GM23338 (cell line): ENCODE results near the gene ERO1B. TPM values are rescaled to one million over a fixed set of nuclear protein-coding genes. Genes with fewer than 3 reads are reported as not detected.

ENCODE experiments used
- ATAC-seq: fragments of 200-7000 bp; cut with Tn5 transposase; 3 replicates; pipeline ENCODE4 v1.9.1; 2020
- DNase-seq: peaks from one replicate; pipeline ENCODE4 v3.0.0-alpha.2; 2015; ENCODE audit warnings: low spot score
- H2AFZ ChIP-seq: fragments of 200-600 bp; sonication (generic); 2 replicates; pipeline ENCODE4 v1.8.0; 2016; ENCODE audit warnings: antibody characterized with exemption, mild to moderate bottlenecking, moderate library complexity
- H3F3A ChIP-seq: fragments of 200-600 bp; sonication (generic); replicated peaks from 2 replicates; pipeline ENCODE4 v1.8.0; 2017; ENCODE audit warnings: antibody characterized with exemption, mixed run types, low read depth
- H3K27ac ChIP-seq: fragments of 200-600 bp; sonication (generic); 2 replicates; pipeline ENCODE4 v1.6.1; 2016; ENCODE audit warnings: low read depth
- H3K27me3 ChIP-seq: fragments of 200-600 bp; sonication (generic); 2 replicates; pipeline ENCODE4 v1.8.0; 2016; ENCODE audit warnings: mild to moderate bottlenecking, mixed run types, moderate library complexity; ENCODE audit not compliant: insufficient read depth
- H3K36me3 ChIP-seq: fragments of 200-600 bp; sonication (generic); 2 replicates; pipeline ENCODE4 v1.8.0; 2016; ENCODE audit warnings: mild to moderate bottlenecking; ENCODE audit not compliant: insufficient read depth
- H3K4me1 ChIP-seq: fragments of 200-600 bp; sonication (generic); 2 replicates; pipeline ENCODE4 v1.8.0; 2016; ENCODE audit warnings: mild to moderate bottlenecking, moderate library complexity; ENCODE audit not compliant: insufficient read depth
- H3K4me2 ChIP-seq: fragments of 200-600 bp; sonication (generic); 2 replicates; pipeline ENCODE4 v1.7.1; 2017; ENCODE audit warnings: mixed run types
- H3K4me3 ChIP-seq: fragments of 200-600 bp; sonication (generic); 2 replicates; pipeline ENCODE4 v1.6.1; 2016; ENCODE audit warnings: mixed run types
- H3K79me2 ChIP-seq: fragments of 200-600 bp; sonication (generic); replicated peaks from 2 replicates; pipeline ENCODE4 v1.8.0; 2017; ENCODE audit warnings: mild to moderate bottlenecking; ENCODE audit not compliant: insufficient read depth
- H3K9me2 ChIP-seq: fragments of 200-600 bp; sonication (generic); 2 replicates; pipeline ENCODE4 v1.8.0; 2017; ENCODE audit not compliant: insufficient read depth
- H4K20me1 ChIP-seq: fragments of 200-600 bp; sonication (generic); replicated peaks from 2 replicates; pipeline ENCODE4 v1.8.0; 2017; ENCODE audit warnings: mild to moderate bottlenecking; ENCODE audit not compliant: insufficient read depth
- H3K27ac Mint-ChIP-seq: 2 replicates; pipeline ENCODE4 v1.8.0; 2020; ENCODE audit warnings: inconsistent platforms, mild to moderate bottlenecking, moderate library complexity, mixed read lengths
- H3K27me3 Mint-ChIP-seq: 3 replicates; pipeline ENCODE4 v1.8.0; 2022; ENCODE audit warnings: low read depth, mild to moderate bottlenecking, moderate library complexity, mixed read lengths, inconsistent platforms; ENCODE audit not compliant: insufficient read depth, poor library complexity
- H3K36me3 Mint-ChIP-seq: 3 replicates; pipeline ENCODE4 v1.8.0; 2021; ENCODE audit warnings: low read depth, mild to moderate bottlenecking, inconsistent platforms, moderate library complexity, mixed read lengths
- H3K4me1 Mint-ChIP-seq: 3 replicates; pipeline ENCODE4 v1.8.0; 2020; ENCODE audit warnings: mild to moderate bottlenecking, inconsistent platforms, mixed read lengths
- H3K4me3 Mint-ChIP-seq: 3 replicates; pipeline ENCODE4 v1.8.0; 2021; ENCODE audit warnings: moderate library complexity, mild to moderate bottlenecking, inconsistent platforms, mixed read lengths
- H3K9me3 Mint-ChIP-seq: 3 replicates; pipeline ENCODE4 v1.8.0; 2020; ENCODE audit warnings: moderate library complexity, mild to moderate bottlenecking, inconsistent platforms, mixed read lengths
- CREB1 ChIP-seq: fragments of 250-450 bp; sonication (Bioruptor Pico); IDR thresholded peaks from 2 replicates; pipeline ENCODE4 v1.5.0; 2020; ENCODE audit warnings: low read depth, mild to moderate bottlenecking, moderate library complexity
- CTCF ChIP-seq, 2 experiments: fragments of 200-600 bp in 1 of 2; sonication (generic) in 1 of 2; conservative IDR thresholded peaks; 2 replicates each; pipeline versions ENCODE4 v1.5.1 to v1.6.1; 2016 to 2017; ENCODE audit warnings: antibody characterized with exemption in 2 of 2, low read depth in 2 of 2, mild to moderate bottlenecking in 2 of 2, moderate library complexity in 1 of 2
- ETS1 ChIP-seq: IDR thresholded peaks from 2 replicates; pipeline ENCODE4 v1.6.1; 2016; ENCODE audit warnings: antibody characterized with exemption
- EZH2 ChIP-seq: fragments of 200-600 bp; sonication (generic); IDR thresholded peaks from one replicate; pipeline ENCODE4 v1.8.0; 2017; ENCODE audit warnings: antibody characterized with exemption, mild to moderate bottlenecking, low read depth; ENCODE audit not compliant: unreplicated experiment
- JUNB ChIP-seq: IDR thresholded peaks from one replicate; pipeline ENCODE4 v1.6.1; 2016; ENCODE audit warnings: antibody characterized with exemption; ENCODE audit not compliant: unreplicated experiment
- NANOG ChIP-seq: IDR thresholded peaks from 2 replicates; pipeline ENCODE4 v1.6.1; 2016; ENCODE audit warnings: antibody characterized with exemption, borderline replicate concordance
- POLR2AphosphoS5 ChIP-seq: IDR thresholded peaks from 2 replicates; pipeline ENCODE4 v1.6.1; 2016; ENCODE audit warnings: antibody characterized with exemption, low read depth
- REST ChIP-seq: IDR thresholded peaks from one replicate; pipeline ENCODE4 v1.6.1; 2018; ENCODE audit warnings: antibody characterized with exemption; ENCODE audit not compliant: unreplicated experiment
- STAT1 ChIP-seq: IDR thresholded peaks from one replicate; pipeline ENCODE4 v1.6.1; 2016; ENCODE audit warnings: antibody characterized with exemption; ENCODE audit not compliant: unreplicated experiment
- ZNF331 ChIP-seq: fragments of 250-450 bp; sonication (Bioruptor Pico); IDR thresholded peaks from 2 replicates; pipeline ENCODE4 v1.5.0; 2020; ENCODE audit warnings: low read depth, mild to moderate bottlenecking, moderate library complexity
- ZNF462 ChIP-seq: fragments of 250-450 bp; sonication (Bioruptor Pico); IDR thresholded peaks from 2 replicates; pipeline ENCODE4 v1.5.0; 2020; ENCODE audit warnings: mild to moderate bottlenecking, moderate library complexity
- polyA plus RNA-seq: library from polyadenylated mRNA; unstranded; fragments of >200 nt; fragmentation: Nextera tagmentation; extraction: Ambion mirVana; gene quantifications from 2 replicates; pipeline ENCODE4 v1.2.1, GENCODE V29; 2016
- total RNA-seq: library from RNA; depleted of rRNA; stranded (reverse); fragments of >200 nt; shearing (Covaris generic); gene quantifications from 2 replicates; pipeline ENCODE4 v1.2.3, GENCODE V29; 2014

Gene ERO1B
- total and polyA plus RNA-seq, 2 experiments from 2014 or later, result 2.4 to 3.6 TPM

GRCh38 chr1:236261033-236261432 lies 20.7 kb downstream of the ERO1B start (continued):
- no peak for TF ChIP-seq EZH2
- no peak for TF ChIP-seq JUNB
- TF ChIP-seq STAT1, result no peak
- TF ChIP-seq ETS1, result no peak
- TF ChIP-seq ZNF331 (CRISPR knock-in tag), result no peak

- H3K27ac ChIP-seq, result no peak overlapping the region
- Mint-ChIP-seq H3K36me3 (peaks cover 28% of the 10 kb centered on the region), H3K4me3 (no peak overlapping the region), H3K27me3 (no peaks in the 10 kb centered on the region), H3K9me3 (peaks cover 28% of the 10 kb centered on the region), H3K4me1 (no peaks in the 10 kb centered on the region), H3K27ac (no peak overlapping the region)
- ATAC-seq (no peak), DNase-seq (no peak)
- H4K20me1 ChIP-seq, result no peaks in the 10 kb centered on the region
- no peaks in the 10 kb centered on the region for H3F3A ChIP-seq
- no peaks in the 10 kb centered on the region for H3K79me2 ChIP-seq
- no peaks in the 10 kb centered on the region for H3K9me2 ChIP-seq
- no peaks in the 10 kb centered on the region for H3K4me1 ChIP-seq
- H3K27me3 ChIP-seq, result no peaks in the 10 kb centered on the region
- peaks cover 2% of the 10 kb centered on the region; the same call in 1 of the 2 replicates for H3K36me3 ChIP-seq
- H2AFZ ChIP-seq, result no peak overlapping the region
- no peak overlapping the region for H3K4me2 ChIP-seq
- no peak for TF ChIP-seq ETS1
- TF ChIP-seq REST, result no peak
- no peak for TF ChIP-seq ZNF331 (CRISPR knock-in tag)
- TF ChIP-seq POLR2AphosphoS5, result no peak
- no peak for TF ChIP-seq ZNF462 (CRISPR knock-in tag)
- TF ChIP-seq CREB1 (CRISPR knock-in tag), result no peak
- TF ChIP-seq JUNB, result no peak
- no peak for TF ChIP-seq NANOG
- no peak for TF ChIP-seq CTCF (conservative IDR thresholded peaks at IDR 0.05; ENCODE audit: low read depth in 2 of 2)
- no peak for TF ChIP-seq STAT1
- TF ChIP-seq EZH2, result no peak
- H3K4me3 ChIP-seq, result no peak overlapping the region
Observed at GRCh38 chr1:236259043-236259442, 22.7 kb downstream of the ERO1B start.
